ENCODE results near the gene DTX2.
"Not testable (repeated sequence)": the region's sequence is repeated elsewhere in the genome, so short reads cannot be mapped to it uniquely, and the experiment has no call there.

GRCh38 chr7:76461464-76462101, at the start of gene DTX2:
- TF ChIP-seq CTCF (optimal IDR thresholded peaks at IDR 0.05 in 1 of 3, IDR thresholded peaks at IDR 0.05 in 1 of 3, conservative IDR thresholded peaks at IDR 0.05 in 1 of 3; ENCODE audit: extremely low read depth in 1 of 3, insufficient read depth in 2 of 3, low read length in 3 of 3); EZH2 (IDR thresholded peaks at IDR 0.05; ENCODE audit: low read length): not testable (repeated sequence)
